NCI-H1417 treated with DMSO at 0.1 percent for 48 hours (cell line): Measurements from ENCODE around the gene TMEM218.
"Not testable (repeated sequence)": the region's sequence is repeated elsewhere in the genome, so short reads cannot be mapped to it uniquely, and the experiment has no call there.

Experiments
- DNase-seq: peaks from one replicate; lab custom pipeline; 2025; lab: John Stamatoyannopoulos, UW

Gene TMEM218

GRCh38 chr11:125075900-125076317, 35.5 kb downstream of the TMEM218 start:
- no peak for DNase-seq

- DNase-seq = no peak
These were observed 36.2 kb downstream of the TMEM218 start for GRCh38 chr11:125075242-125075625.

DNA sequence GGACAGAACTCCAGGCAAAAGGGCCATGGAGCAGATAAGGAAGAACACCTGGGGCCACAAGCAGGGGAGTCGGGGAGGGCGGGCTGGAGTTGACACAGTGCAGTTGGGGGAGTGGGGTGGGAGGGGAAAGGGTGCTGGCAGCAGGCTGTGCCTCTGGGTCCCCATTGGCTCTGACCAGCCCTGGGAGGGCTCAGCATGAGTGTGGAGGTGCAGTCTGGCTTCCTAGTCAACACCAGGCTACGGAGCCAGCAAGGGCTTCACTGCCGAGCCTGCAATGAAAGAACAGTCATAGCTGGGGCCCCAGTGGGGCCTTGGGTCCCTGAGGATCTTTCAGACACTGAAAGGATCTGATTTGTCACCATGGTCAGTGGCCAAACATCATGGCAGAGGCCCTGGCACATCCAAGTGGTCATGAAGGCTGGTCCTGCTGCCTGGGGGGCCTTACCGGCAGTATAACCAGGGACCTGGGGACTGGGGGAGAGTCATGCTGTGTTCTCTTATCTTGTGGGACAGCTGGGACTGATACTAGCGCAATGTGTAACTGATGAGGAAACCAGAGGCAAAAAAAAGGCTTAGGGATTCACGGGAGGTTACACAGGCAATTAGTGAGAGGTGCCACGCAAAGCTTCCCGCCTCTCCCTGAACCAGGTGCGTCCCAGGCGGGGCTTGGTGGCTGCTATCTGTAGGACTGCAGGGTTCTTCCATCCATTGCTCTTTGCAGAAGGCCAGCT, 36.8 kb downstream of the TMEM218 start:
- no peak for DNase-seq

DNA sequence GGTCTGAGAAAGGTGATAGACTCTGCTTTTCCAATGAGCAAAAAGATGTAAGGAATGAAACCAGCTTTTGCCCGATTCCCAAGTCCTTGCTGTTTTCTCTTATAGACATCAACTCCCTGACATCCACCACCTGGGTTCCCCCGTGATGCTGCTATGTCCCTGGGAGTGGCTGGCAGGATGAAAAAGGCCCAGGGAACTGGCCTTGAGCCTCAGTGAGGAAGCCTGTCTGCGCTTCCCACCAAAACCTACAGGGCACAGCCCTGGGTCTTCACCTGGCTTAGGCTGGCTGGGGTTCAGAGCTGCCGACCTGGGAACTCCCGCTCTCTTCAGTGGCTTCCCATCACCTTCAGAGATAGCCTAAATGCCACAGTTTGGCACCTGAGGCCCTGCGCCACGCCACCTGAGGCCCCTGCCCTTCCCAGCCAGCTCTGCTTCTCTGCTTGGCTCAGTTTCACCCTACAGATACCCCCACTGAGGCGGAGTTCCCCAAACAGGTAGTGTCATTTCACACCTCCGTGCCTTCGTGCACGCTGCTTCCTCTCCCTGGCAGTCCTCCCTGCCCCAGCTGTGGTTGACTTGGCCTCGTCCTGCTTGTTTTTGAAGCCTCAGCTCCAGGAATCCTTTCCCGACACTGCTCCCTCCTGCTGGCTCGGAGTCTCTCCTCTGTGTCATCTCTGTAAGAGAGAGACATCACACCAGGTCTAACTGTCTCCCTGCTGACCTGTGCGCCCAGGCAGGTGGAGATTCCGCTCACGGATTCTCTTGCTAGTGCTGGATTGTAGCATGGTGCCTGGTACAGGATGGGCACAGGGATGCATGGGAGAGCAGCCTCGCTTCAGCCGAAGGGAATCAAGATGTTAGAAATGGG, 37.6 kb downstream of the TMEM218 start:
- no peak for DNase-seq

DNA sequence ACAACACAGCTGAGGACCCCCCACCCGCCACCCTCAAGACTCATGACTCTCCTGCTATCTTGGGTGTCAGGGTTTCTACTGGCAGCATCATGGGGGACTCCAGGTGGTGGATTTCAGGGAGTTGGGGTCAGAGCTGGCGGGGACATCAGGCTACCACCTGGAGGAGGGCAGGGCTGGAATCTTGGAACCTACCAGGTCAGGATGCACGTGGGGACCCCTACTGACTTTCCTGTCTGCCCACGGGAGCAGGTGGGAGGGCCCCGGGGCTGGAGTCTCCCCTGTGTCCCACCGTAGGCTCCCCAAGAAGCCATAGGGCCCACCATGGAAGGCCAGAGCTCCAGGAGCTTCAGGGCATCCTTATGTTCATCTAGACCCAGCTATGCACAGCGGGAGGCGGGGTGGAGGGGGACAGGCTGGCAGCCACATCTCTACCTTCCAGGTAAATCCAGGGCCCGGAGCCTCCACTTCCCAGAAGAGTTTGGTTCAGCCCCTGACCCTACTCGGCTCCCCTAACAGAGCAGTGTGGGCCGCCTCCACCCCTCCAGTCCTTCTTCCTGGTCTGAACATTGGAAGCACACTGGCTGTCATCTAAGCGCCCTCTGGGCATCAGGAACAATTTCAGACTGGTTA, 38.4 kb downstream of the TMEM218 start:
- DNase-seq = no peak

DNA sequence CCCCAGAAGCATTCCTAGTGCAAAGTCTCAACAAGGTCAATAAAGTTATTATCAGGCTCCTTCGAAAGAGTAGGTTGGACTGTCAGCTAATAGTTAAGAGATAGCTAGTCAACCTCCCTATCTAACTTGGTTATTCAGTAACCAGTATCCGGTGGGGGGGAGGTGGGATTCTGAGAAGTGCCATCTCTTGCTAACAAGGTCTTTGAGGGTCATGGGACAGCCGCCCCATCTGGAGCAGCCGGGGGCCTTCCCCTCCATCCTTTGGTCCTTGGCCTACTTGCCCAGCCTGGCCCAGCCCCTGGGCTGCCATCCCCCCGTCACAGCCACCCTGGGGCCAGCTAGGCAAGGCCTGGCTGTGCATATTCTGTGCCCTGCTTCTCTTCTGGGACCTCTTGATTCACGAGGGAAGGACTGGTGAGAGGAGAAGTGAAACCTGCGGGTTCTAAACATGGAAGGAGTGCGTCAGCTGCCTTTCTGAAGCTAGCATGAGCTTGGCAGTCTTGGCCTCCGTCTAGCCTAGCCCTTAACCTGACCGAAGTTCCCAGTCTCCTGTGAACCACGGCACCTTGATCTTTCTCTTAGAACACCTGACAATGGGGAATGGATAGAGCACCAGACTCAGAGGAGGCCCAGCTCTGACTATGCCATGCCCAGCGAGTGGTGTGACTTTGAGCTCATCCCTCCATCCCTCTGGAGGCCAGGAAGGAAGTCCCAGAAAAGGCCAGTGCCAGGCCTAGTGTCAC, 39.0 kb downstream of the TMEM218 start:
- DNase-seq = no peak

DNA sequence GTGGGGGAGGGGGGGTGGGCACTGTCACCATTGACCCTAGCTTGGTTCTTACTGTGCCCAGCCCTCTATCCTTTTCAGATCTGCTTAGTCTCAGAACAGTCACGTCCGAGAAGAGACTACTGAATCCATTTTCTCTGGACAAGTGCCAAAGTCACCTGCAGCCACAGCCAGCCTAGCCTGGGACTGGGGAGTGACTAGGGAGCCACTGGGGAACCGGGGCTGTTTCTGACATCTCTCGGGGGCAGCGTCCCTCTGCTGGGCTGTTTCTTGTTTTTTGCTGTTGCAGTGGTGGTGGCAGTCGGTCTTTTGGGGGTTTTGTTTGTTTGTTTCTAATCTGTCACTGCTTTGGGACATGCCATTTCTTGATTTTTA, 39.6 kb downstream of the TMEM218 start:
- no peak for DNase-seq

DNA sequence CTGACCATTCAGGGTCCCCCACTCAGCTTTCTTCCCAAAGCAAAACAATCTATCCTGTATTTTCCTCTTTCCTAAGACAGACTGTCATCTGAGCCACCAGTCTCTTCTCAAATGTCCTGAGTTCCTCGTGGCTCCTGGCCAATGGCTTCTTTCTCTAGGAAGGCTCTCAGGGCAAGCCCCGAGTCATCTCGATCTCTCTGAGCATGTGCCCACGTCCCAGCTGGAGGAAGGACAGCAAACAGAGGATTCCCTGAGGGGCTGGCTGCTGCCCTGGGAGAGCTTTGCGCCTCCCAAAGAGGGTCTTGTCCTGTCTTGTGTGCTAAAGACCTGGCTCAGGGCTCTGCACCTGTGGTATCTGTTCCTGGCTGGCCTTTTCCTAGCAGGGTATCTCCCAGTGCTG, 40.0 kb downstream of the TMEM218 start:
- no peak for DNase-seq

- DNase-seq = no peak
These were observed 40.6 kb downstream of the TMEM218 start for GRCh38 chr11:125070699-125071254.

GRCh38 chr11:125069796-125070195, 41.6 kb downstream of the TMEM218 start:
- no peak for DNase-seq

DNA sequence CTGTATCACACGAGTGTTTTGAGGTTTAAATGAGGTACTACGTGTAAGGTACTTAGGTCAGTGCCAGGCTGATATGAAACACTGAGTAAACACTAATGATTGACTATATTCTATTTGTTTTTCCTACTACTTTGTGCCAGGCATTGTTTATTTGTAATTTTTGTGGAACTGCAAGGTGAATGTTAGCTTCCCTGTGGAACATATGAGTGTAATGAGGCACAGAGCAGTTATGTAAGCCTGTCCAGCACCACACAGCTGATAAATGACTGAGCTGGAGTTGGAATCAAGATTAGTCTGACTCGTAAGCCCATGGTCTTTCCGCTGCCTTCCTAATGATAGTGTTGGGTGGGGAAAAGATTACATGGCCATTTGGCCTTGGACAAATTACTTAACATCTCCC, 42.4 kb downstream of the TMEM218 start:
- no peak for DNase-seq

GRCh38 chr11:125068368-125068767, 43.1 kb downstream of the TMEM218 start:
- DNase-seq = no peak

DNA sequence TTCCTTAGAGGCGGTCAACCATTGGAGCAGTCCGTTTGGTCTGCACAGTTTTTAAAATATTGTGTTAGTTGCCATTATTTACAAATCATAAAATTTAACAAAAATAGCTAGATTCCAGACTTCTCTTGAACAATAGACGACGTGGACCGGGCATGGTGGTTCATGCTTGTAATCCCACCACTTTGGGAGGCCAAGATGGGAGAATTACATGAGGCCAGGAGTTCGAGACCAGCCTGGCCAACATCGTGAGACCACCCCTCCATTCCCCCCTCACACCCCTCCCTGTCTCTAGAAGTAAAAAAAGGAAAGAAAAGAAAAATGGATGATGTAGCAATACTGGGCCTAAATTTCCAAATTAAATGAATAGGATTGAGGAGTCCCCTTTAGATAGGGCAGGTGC, 47.4 kb downstream of the TMEM218 start:
- DNase-seq = no peak

GRCh38 chr11:125063429-125064043, 47.9 kb downstream of the TMEM218 start:
- no peak for DNase-seq

GRCh38 chr11:125062931-125063428, 48.4 kb downstream of the TMEM218 start, which contains the start of gene SLC37A2:
TSS of gene SLC37A2 (plus strand) at chr11:125063305. CDS start at chr11:125063368, 63 bp downstream.
- DNase-seq = no peak

DNA sequence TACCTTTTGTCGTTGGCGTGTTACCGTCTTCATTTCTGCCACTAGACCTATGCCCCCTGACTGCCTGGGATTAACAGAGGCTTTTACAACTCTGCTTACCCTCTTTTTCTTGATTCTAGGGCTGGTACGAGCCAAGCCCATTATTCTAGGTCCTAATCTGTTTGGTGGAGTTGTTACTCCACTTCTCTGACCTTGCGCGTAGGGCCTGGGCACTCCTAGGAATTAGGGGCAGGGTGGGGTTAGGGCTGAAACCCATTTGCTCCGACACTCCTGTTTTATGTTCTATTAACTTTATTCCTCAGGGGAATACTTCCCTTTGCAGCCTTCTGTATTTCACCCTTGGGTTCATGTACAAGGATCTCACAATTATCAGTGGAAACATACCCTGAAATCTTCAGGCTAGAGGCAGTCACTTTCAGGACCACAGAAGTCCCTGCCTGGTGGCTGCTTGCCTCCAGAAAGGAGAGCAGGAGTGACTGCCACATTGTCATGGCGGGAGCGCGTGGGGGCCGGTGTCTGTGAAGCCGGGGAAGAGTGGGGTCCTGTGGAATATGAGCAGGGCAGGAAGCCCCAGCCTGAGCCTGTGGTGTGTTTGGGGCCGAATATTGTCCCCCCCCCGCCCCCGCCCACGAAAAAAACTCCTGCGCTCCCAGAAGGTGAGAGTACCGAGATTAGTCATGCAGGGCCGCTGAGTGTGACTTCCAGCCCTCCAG, 49.1 kb downstream of the TMEM218 start:
- DNase-seq = no peak

- DNase-seq = no peak
These were observed 50.1 kb downstream of the TMEM218 start for GRCh38 chr11:125061281-125061680.

DNA sequence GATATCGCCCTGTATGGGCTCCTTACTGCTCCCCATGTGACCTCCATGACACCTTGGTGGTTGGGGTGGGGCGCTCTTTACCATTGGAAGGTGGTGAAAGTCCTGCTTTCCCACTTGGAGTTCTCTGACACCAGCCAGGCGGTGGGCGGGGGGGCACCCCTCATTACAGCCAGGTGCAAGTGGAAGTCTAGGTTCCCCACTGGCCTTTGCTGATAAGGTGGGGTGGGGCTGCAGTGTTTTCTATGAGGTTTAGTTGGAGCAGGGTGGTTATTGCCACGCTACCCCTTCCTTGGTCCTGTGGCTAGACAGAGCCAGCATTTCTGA, 53.8 kb downstream of the TMEM218 start:
- no peak for DNase-seq

DNA sequence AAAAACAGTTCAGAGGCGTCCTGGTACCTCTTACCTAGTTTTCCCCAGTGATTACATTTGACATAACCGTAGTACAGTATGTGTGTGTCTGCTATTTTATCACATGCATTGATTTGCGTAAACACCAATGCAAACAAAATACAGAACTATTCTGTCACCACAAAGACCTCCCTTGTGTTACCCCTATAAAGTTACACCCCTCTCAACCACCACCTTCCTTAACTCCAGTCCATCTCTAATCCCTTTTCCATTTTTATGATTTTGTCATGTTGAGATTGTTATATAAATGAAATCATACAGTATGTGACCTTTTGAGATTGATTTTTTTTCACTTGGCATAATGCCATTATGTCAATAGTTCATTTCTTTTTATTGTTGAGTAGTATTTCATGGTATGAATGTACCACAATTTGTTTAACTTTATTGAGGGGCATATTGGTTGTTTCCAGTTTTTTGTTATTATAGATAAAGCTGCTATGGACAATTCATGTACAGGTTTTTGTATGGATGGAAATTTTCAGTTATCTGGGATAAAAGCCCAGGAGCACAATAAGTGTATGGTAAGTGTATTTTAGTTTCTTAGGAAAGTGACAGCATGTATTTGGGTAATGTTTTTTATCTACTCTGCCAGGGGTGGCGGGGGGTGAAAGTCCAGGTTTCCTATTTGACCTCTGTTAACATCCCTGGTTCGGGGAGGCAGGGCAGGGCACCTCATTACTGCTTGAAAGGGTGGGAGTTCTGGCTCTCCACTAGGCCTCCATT, 54.3 kb downstream of the TMEM218 start:
- no peak for DNase-seq

- not testable (repeated sequence) for DNase-seq
These were observed 55.3 kb downstream of the TMEM218 start for GRCh38 chr11:125056111-125056510.
